AG08396 (cell line): ENCODE measurements around the gene ACACB.
A peak's percentile ranks its signal among the peaks of the same experiment; 100 is the strongest.

Experiments
- DNase-seq: peaks from one replicate; pipeline ENCODE4 v3.0.0; 2012; ENCODE audit warnings: low spot score, mixed read lengths

Gene ACACB

DNA sequence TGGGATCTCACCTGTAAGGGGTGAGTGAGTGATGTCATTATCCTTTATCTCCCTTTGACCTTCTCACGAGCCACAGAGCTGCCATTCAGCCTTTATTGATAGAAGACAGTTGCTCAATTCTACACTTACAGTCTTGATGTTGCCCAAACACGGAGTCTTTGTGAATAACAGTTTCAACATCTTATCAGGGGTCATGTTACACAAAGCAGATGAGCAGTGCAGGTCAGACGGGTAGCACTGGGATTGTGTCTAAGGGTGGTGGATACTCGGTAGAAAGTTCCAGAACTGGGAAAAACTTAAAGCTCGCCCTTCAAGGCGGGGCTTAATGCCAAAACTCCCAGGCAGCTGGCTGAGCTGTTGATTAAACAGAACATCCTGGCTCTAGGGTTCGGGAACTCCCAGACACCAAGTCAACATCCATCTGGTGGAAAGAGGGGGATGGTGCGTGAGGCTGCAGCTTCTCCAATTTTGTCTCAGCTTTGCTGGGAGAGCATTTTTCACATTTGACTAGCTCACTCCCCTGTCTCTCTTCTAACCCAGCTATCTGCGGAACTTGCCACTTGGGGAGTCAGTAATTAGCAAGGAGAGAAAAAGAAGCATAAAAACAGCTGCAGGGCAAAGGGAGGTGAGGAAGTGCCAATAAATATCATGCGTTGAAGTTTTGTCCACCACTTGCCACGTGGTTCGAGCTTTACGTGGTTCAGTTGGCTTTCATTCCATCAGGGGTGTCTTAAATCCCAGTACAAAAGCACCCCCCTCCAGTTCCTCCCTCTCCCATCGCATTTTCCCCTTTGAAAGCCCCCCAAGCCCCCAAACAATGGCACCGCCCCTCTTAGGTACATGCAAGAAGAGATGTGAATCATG, 161.7 kb downstream of the ACACB start:
- peak; percentile 34 for DNase-seq

DNA sequence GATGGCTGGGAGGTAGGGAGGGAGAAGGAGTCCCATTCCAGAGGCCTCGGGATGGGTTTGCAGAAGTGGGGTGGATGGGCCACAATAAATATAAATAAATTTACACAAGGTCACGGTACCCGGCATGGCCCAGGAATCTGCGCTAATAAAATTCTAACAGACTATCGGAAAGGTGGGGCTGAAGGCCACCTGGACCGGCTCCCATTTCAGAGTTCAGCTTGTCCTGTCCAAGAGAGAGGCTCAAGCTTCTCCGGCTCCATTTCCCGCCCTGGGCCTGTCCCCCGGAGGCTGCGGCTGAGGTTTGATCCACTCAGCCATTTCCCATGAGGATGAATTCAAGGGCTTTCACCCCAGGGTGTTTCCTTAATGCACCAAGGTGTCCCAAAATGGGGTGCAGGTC, 162.5 kb downstream of the ACACB start:
- no peak for DNase-seq

DNA sequence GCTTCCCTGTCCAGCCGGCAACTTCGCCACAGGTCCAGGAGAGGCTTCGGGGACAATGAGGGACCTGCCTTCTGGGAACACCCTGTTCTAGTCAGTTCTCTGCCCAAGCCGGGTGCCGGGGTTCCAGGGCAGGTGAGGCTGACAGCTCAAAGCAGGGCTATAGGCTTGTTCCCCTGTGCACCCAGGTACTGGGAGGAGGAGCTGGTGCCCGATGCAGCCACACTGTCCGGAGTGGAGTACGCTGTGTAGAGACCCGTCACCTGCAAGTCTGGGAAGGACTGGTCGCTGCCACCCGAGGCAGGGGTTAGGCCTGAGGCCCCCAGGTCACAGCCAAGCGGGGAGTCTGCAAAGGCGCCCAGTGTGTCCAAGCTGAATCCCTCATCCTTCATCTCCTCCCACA, 163.1 kb downstream of the ACACB start:
- DNase-seq: no peak

DNA sequence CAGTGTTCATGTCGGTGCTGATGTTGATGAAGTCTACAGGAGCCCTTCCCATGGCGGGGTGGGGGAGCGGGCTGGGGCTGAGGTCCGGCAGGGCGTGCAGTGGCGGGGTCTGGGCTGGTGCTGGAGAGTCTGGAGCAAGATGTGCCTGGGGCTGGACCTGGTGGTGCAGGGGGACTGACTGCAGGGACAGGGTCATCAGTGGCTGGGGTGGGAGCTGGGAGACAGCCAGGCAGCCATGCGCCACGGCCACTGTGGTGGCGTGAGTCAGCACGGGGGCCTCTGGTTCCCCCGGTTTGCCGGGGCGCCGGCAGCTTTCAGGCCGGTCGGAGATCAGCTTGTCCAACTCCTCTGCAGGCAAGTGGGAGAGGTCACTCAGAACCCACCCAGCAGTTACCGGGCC, 165.1 kb downstream of the ACACB start:
- no peak for DNase-seq

DNA sequence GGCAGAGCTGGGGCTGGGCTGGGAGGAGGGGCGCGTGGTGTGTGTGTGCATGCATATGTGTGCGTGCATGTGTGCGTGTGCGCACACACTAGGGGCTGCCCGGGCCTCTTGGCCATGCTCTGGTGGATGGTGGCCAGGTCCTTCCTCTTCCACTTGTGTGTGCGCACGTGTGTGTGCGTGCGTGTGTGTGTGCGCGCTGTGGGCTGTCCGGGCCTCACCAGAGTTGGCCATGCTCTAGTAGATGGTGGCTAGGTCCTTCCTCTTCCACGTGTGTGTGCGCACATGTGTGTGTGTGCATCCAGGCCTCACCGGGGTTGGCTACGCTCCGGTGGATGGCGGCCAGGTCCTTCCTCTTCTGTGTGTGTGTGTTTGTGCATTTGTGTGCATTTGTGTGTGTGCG, 168.0 kb downstream of the ACACB start:
- DNase-seq: no peak

DNA sequence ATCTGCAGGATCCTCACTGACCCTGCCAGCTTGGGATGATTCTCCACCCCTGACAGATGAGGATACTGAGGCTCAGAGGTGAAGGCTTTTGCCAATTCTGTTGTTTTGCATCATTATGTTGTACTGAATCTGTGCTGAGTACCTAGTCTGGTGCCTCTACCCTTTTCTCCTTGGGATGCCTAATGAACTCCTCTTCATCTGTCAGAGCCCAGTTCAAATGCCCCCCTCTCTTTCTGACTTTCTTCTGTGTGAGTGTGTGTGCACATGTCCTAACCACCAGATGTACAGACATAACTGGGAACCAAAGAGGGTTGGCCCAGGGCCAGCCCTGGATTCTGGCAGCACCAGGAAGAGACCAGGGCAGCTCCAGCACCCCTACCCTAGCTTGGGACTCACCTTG, 169.9 kb downstream of the ACACB start:
- no peak for DNase-seq

DNA sequence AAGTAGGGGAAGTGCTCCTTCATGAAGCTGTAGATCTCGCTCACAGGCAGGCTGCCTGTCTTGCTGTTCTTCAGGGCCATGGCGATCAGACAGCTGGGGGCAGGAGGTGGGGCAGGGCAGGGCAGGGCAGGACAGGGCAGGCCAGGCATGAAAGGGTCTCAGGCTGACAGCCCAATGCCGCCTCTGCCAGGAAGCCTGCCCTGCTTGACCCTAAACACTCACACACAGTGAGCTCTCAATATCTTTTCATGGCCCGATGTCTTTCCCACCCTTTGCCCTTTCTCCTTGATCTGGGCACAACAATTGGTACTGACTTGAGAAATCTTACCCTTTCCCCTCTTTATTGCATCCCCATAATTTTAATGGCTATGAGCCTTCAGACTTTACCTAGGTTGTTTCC, 170.3 kb downstream of the ACACB start:
- no peak for DNase-seq

DNA sequence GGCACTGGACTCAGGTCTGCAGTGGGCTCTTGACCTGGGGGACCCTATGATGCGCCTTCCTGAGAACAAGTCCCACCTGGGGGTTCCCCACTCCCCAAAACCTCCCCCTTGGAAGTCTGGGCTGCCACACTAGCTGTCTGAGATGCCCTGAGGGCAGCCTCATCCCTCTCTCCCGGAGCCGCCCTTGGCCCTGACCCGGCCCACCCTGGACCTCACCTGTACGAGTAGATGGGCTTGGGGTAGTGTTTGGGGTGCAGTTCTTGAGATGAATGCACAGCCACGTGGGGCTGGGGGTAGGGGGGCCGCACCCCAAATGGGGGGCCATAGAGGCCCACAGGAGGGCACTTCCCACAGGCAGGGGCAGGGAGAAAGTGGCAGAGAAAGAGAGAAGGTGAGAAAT, 170.8 kb downstream of the ACACB start:
- no peak for DNase-seq

DNA sequence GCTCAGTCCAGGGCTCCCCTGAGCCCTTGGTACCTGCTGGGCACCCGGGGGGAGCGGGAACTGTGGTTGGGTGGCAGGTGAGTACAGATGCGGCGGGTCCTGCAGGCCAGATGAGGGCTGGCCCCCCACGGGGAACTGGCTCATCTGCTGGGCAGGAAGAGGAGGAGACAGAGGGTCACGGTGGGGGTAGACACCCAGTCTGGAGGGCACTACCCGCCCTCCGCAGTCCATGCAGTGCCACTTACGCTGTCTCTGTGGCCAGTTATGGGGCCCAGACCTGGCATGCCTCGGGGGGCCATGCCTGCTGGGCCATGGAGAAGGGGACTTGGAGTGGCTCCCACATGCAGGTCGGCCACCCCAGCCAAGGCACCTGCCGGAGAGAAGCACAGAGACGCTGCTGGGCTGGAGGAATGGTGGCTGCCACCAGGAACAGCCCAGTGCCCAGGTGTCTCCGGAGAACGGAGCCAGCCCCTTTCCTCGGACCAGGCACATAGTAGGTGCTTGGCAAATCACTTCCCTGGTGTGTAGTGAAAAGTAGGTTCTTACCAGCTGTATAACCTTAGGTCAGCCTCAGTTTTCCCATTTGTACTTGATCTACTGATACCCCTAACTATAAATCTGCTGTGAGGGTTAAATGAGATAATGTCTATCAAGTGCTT, 171.6 kb downstream of the ACACB start:
- DNase-seq: no peak

DNA sequence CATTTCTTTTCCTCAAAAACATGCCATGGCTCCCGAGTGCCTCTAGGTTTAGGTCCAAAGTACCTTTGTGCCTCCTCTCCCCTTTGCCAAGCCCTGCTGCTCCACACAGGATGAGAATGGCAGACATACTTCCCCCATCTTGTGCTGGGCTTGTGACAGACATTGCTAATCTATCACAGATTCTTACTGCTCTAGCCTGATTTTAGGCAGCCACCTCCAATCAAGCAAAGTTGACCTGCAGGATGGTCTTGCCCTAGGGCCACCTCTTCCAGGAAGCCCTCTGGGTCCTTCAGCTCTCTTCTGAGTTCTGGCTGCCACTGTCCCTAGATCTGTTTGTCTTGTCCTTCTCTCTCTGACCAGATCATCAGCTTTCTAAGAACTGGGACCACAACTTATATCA, 172.2 kb downstream of the ACACB start:
- DNase-seq: no peak

DNA sequence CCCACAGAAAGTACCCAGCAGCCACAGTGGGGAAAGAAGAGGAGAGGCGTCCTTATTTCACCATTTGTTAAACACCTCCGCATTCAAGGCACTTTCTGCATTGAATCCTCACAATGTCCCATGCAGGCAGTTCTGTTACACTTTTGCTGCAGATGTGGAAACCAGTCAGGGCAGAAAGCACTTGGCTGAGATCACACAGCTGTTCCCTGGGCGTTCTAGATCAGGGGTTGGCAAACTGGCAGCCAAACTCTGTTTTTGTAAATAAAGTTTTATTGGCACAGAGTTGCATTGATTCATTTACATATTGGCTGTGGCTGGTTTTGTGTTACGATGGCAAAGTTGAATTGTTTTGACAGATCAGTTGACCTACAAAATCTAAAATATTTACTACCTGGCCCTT, 172.6 kb downstream of the ACACB start:
- no peak for DNase-seq

DNA sequence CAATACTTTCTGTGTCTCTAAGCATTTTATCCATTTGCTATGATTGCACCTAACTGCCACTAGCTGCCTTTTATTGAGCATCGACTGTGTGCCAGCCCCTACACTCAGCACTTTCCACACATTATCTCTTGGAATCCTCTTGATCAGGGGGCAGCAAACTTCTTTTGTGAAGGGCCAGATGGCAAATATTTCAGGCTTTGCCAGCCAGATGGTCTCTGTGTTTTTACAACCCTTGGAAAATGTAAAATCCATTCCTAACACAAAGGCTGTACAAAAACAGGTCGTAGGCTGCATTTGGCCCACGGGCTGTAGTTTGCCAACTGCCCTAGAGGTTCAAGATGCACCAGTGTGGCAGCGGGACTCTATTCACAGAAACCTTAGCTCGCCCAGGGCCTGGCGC, 173.2 kb downstream of the ACACB start:
- no peak for DNase-seq

DNA sequence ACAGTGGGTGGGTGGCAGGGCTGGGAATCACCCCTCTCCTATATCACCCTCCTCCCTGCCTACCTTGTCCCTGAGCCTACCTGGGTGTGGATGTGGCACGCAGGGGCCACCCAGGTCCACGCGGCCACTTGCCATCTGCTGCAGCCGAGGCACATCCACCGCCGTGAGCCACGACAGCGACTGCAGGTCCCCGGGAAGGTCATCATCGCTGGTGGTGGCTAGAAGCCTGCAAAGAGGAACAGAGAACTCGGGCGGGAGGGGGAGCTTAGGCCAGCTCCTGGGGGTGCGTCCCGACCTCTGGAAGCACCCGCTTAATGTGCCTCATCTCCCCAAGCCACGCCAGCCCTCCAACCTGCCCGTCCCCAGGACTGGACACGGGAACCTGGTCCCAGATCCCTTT, 173.7 kb downstream of the ACACB start:
- DNase-seq: no peak

DNA sequence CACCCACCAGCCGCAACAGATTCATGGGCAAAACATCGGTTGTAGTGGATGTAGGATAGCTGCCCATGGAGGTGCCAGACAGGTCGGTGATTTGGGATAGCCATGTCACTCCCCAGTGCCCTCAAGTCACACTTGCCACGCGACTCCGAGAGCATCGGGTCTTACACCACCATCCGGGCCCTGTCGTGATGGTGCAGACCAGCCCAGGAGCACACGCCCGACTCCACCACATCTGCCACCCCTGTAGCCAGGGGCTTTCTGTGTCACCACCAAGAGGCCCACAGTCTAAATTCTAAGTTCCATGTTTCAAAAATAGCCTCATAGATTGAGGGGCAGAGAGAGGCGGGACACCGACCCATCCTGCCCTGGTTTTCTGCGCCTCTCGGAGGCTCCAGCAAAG, 174.7 kb downstream of the ACACB start:
- DNase-seq: no peak

DNA sequence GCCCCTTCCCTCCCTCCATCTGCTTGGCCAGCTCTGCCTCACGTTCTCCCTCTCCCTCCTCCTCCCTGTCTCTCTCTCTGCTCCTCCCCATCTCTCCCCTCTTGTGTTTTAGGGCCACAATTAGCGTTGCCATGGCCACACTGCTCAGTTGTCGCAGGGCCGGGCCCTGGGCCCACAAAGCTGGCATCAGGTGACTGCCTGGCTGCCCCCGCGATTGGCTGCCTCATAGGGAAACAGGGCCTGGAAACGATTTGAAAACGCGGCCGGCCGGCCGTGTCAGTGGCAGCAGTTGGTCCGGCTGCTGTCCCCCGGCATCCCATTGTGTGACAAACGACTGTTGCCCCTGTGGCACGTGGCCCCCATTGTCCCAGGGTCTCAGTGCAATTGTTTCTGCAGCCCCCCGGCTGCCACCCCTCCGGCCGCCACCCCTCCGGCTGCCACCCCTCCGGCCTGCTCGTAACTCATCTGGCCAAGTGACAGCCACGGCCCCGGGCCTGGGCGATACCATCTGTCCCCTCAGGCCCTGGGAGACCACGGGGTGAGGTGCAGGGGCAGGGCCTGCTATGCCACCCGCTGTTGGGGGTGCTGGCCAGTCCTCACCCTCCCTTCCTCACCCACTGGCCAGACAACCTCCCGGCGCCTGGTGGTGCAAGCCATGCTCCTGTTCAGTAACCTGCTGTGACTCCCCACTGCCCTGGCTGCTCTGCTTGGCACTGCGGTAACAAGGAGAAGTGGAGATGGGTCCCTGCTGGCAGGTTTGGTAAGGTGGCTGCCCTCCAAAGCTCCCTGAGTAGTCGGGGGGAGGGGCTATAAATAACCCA, 175.3 kb downstream of the ACACB start:
- DNase-seq: peak; percentile 77

DNA sequence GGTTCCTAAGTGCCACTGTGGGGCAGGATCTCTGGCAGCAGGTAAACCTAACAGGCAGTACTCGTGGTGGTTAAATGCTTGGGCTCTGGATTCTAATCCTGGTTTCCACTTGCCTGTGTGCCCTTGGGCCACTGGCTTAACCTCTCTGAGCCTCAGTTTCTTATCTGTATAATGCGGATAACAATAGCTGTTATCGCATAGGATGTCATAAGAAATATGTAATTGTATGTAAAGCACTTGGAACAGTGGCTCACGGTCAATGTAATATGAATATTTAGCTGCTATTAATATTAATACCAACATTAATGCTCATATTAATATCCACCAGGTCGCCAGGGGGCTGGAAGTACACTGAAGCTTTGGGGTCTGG, 175.9 kb downstream of the ACACB start:
- no peak for DNase-seq

DNA sequence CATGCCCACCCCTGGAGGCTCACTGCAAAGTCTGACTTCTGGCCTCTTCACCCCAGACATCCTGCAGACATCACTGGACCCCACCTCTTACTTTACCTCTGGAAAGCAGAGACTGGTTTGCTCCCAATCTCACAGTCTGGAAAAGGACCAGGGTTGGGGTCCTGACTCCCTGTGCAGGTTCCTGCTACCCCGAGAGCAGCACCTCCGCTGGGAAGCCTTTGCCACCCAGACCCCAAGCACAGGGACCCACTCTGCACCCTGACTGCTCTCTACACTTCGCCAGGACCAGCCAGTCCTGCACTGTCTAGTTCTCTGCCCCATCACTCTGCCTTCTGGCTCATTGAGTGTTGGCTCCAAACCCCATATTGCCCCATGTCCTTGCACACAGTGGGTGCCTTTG, 176.7 kb downstream of the ACACB start:
- no peak for DNase-seq

DNA sequence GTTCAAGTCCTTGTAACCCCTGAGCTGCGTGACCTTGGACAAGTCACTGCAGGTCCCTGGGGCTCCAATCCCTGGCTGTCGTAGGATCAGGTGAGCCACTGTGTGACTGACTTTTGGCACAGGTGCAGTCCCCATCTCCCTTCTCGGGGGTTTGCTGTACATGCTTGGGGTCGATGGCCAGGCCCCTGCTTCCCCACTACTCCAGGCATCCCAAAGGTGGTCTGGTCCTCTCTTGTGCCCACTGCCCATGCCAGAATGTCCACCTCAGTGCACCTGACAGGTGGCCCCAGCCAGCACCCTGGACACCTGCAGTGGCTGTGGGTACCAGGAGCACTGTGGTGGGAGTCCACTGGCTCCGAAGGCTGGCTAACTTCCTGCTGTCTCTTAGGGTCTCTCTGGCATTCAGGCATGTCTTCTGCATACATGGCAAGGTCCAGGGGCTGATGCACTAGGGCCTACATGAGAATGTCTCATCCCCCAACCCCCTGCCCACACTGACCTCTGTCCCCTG, 178.0 kb downstream of the ACACB start:
- no peak for DNase-seq

DNA sequence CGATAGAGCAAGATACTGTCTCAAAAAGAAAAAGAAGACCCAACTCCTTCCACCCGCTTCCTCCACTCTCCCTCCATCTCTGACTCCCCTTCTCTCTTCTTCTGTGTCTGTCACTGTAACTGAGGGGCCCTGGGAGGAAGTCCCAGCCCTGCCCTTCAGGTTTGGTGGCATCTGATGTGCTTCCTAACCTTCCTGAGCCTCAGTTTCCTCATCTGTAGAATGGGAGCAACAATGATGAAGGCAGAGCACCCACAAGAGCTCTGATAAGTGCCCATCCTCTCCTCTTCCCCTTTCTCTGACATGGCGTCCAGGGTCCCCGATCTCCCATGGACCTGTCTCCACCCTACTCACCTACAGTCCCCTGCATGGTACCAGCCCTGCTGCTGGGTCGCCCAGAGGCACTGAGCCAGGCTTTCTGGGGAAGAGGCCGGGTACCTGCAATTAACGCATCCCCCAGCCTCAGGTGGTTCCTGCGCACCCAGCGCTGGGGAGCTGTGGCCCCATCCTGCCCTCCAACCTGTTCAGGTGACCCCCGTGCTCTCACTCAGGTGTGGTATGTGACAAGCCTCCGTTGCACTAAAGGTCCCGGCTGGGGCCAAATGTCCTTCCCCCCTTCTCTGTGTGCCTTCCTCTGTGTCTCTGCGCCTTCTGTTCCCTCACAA, 179.5 kb downstream of the ACACB start:
- no peak for DNase-seq

DNA sequence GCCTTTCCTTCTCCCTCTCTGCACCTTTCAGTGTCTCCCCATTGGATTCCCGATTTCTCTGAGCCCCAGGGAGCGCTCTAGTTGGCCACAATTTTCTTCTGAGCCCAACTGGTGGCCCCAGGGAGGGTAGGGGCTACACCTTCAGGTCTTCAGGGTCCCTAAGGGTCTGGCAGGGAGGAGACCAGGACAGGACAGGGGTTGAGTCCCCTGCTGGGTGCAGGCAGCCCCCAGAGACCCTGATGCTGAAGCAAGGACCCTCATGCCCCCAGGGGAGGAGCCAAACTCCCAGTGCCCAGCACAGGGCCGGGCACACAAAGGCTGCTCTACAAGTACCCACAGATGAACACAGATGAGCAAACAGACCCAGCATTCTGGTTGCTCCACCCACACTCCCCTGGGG, 180.0 kb downstream of the ACACB start:
- no peak for DNase-seq

DNA sequence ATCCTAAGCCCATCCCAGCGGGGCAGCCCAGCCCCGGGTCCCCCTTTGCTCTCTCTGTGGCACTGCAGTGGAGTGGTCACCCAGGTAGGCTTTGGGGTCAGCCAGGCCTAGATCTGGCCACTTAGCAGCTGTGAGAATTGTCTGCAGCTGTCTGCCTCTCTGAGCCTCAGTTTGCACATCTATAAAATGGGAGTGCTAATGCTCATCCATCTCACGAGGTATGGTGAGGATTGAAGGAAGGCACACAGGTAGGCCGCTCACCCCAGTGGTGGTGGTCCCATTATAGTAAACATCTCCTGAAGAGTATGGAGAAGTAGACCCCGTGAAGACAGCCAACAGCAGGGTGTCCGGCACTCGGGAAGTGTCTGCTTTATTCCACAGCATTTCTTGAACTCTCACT, 183.5 kb downstream of the ACACB start:
- no peak for DNase-seq

DNA sequence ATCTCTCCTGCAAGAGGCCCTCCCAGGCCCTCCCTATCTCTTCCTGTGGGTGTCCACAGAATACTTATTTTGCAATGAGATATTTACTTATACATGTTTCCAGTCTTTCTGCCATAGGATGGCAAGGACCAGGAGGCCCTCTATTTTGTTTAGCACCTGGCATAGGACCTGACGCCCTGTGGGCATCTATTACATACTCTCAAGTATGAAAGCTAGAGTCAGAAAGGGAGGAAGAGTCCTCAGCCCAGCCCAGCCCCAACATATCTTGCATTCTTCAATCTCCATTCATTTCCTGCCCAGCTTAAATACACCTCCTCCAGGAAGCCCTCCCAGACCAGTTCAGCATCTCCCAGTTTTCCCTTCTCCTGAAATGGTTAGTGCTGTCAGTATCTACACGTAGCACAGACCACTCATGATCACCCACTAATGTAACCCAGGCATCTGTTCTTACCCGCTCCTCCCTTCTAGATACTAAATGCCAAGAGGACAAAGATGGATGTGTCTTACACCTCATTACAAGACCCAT, 185.3 kb downstream of the ACACB start:
- no peak for DNase-seq
